CD4-positive, alpha-beta T cell treated with Interleukin-10 for 1 hour (primary cell): Measurements from ENCODE around the gene OLFML1.
"Not testable (repeated sequence)": the region's sequence is repeated elsewhere in the genome, so short reads cannot be mapped to it uniquely, and the experiment has no call there.

Experiments used
- DNase-seq: peaks from one replicate; pipeline ENCODE4 v3.0.0-alpha.2; 2020

The OLFML1 gene

GRCh38 chr11:7513234-7514098 lies 28.2 kb downstream of the OLFML1 start, which contains the start of gene PPFIBP2:
Gene PPFIBP2, plus strand, starts transcription at chr11:7513999. Its CDS starts 35,477 bp downstream, at chr11:7549476.
- DNase-seq, result peak; percentile 84

- no peak for DNase-seq
Measured at GRCh38 chr11:7514099-7514591, 28.8 kb downstream of the OLFML1 start.

- DNase-seq, result no peak
Measured at GRCh38 chr11:7515447-7515886, 30.2 kb downstream of the OLFML1 start.

GRCh38 chr11:7516475-7516874 lies 31.2 kb downstream of the OLFML1 start:
- peak; percentile 11 for DNase-seq

- DNase-seq, result not testable (repeated sequence)
Measured at GRCh38 chr11:7517743-7518142, 32.4 kb downstream of the OLFML1 start.

- DNase-seq, result no peak
Measured at GRCh38 chr11:7518811-7519562, 33.7 kb downstream of the OLFML1 start.

- no peak for DNase-seq
Measured at GRCh38 chr11:7520011-7520942, 35.0 kb downstream of the OLFML1 start.

- no peak for DNase-seq
Measured at GRCh38 chr11:7520981-7521487, 35.7 kb downstream of the OLFML1 start.

GRCh38 chr11:7522121-7522520 lies 36.8 kb downstream of the OLFML1 start:
- DNase-seq, result no peak

GRCh38 chr11:7522546-7522945 lies 37.2 kb downstream of the OLFML1 start:
- DNase-seq, result no peak

- no peak for DNase-seq
Measured at GRCh38 chr11:7523416-7524210, 38.3 kb downstream of the OLFML1 start.

- no peak for DNase-seq
Measured at GRCh38 chr11:7524462-7525235, 39.3 kb downstream of the OLFML1 start.

- DNase-seq, result no peak
Measured at GRCh38 chr11:7525424-7525823, 40.1 kb downstream of the OLFML1 start.

- peak; percentile 51 for DNase-seq
Measured at GRCh38 chr11:7527029-7527428, 41.7 kb downstream of the OLFML1 start.

GRCh38 chr11:7528514-7529049 lies 43.3 kb downstream of the OLFML1 start:
- no peak for DNase-seq

GRCh38 chr11:7530013-7530640 lies 44.8 kb downstream of the OLFML1 start:
- DNase-seq, result no peak

- no peak for DNase-seq
Measured at GRCh38 chr11:7531011-7531410, 45.7 kb downstream of the OLFML1 start.

- no peak for DNase-seq
Measured at GRCh38 chr11:7532405-7533145, 47.3 kb downstream of the OLFML1 start.
